H1 (cell line): ENCODE measurements around the gene MACROD2. TPM values are rescaled to one million over a fixed set of nuclear protein-coding genes. Genes with fewer than 3 reads are reported as not detected.

ENCODE experiments used
- JUN ChIP-seq: IDR thresholded peaks from 2 replicates; pipeline ENCODE4 v1.6.1; 2011; ENCODE audit warnings: low read depth, mild to moderate bottlenecking, improper control_type of control experiment, low read length
- polyA plus RNA-seq, 7 experiments: library from polyadenylated mRNA; depleted of rRNA in 3 of 7; stranded (reverse) in 5 of 7; unstranded in 2 of 7; fragments of >200 nt in 5 of 7; fragments of 200-250 nt in 2 of 7; gene quantifications; 1 replicate in 5 of 7; 2 replicates in 1 of 7; 4 replicates in 1 of 7; pipeline versions ENCODE4 v1.2.1 to v1.2.3, GENCODE V29; 2011 to 2013; ENCODE audit warnings: missing spikeins in 2 of 7, mixed read lengths in 2 of 7
- total RNA-seq: library from RNA; stranded (reverse); fragmentation: NEBNext Ultra II Directional; extraction: Animal tissue kit (Norgen Biotek cat#: 25700); gene quantifications from 2 replicates; pipeline ENCODE4 v1.2.1, GENCODE V29; 2021

Gene MACROD2
- total and polyA plus RNA-seq, 2 of the 8 experiments (the other 6 are each of a cell fraction or from before 2014, with no cell fraction given) = 0.70 to 3.9 TPM

DNA sequence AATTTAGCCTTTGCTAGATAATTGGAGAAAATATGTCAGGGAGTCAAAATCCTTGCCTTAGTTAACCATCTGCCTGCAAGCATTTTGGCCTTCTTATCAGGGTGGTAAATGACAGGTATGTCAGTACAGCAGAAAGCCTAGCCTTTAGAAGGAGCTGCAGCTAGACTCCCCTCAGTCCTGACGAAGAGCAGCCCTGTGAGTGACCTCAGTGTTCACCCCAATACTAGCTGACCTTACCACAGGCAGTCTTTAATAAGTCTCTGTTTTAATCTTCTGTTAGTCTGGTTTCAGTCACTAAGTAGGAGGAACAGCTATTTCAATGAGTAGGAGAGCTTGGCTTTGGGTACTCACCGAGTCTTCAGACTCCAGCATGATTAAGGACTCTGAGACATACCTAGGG is 682.1 kb downstream of the MACROD2 start (continued):
- no peak for TF ChIP-seq JUN
